Measurements from ENCODE around the gene FGF6. TPM values are rescaled to one million over a fixed set of nuclear protein-coding genes. Genes with fewer than 3 reads are reported as not detected.

Gene FGF6
- total RNA-seq, 1 donor from 2014 or later, result not detected

DNA sequence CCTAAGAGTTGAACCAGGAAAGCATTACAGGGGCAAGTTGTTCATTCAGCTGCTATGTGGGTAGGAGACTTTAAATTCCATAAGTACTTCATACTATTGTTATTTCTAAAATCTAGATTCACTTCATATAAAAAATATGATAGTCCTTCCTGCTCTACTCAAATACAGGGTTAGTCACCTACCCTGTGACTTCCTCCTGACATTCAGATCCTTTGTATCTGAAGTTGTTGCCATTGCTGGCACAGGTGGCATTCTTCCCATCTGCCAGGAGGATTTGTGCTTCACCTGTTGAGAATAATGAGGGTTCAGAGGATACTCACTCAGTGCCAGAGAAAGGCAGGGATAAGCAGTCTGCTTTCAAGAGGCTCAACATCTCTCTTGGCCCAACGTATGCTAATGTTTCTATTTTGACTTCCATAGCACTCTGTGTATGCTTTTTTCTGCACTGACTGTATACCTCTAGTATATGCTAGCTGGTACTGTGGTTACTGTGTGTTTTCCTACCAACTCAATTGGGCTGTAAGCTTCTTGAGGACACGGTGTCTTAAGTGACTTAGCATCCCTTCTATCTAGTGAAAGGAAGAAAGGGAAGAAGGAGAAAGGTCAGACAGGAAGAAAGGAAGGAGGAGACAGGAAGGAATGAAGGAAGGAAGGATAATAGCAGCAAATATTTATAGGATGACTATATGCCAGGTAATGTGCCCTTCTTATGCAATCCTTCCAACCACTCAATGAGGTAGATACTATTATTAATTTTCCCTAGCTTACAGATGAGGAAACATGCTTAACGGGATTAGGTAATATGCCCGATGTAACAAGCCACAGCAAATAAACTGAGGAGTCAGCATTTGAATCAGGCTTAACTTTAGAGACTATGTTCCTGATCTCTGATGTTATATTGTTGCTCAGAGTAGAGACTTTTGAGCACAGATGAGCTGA is 38.5 kb upstream of the FGF6 start:
- H3K4me1 ChIP-seq (ENCODE audit: insufficient read depth, low read length), result no peaks in the 10 kb centered on the region
- no peaks in the 10 kb centered on the region for H3K27me3 Mint-ChIP-seq (ENCODE audit: low read depth, unreplicated experiment)
- no peak overlapping the region for H3K4me2 ChIP-seq (ENCODE audit: low read length)
- H2AFZ ChIP-seq (ENCODE audit: low read depth, low read length), result no peak overlapping the region
- no peaks in the 10 kb centered on the region for H3K9me3 ChIP-seq (ENCODE audit: insufficient read depth, low read depth, low read length)
- H3K36me3 Mint-ChIP-seq (ENCODE audit: low read depth, unreplicated experiment), result peaks cover 2% of the 10 kb centered on the region
- DNase-seq (ENCODE audit: low read depth), result no peak
- peaks cover 4% of the 10 kb centered on the region for H3K9me3 Mint-ChIP-seq (ENCODE audit: unreplicated experiment)
- H3K9ac ChIP-seq (ENCODE audit: low read length), result no peak overlapping the region
- no peak overlapping the region for H3K27ac Mint-ChIP-seq (ENCODE audit: unreplicated experiment)
- no peak for FAIRE-seq
- H3K4me1 Mint-ChIP-seq (ENCODE audit: low read depth, unreplicated experiment), result no peaks in the 10 kb centered on the region
- H3K27ac ChIP-seq (ENCODE audit: low read depth, low read length), result no peak overlapping the region
- no peak overlapping the region for H3K4me3 ChIP-seq (ENCODE audit: insufficient read depth, low read depth, low read length)
- peaks cover 4% of the 10 kb centered on the region for H3K36me3 ChIP-seq (ENCODE audit: insufficient read depth, low read length)
- H3K4me3 Mint-ChIP-seq (ENCODE audit: unreplicated experiment), result no peak overlapping the region
- no peaks in the 10 kb centered on the region for H3K27me3 ChIP-seq (ENCODE audit: insufficient read depth, low read length)
- no peaks in the 10 kb centered on the region for H3K79me2 ChIP-seq (ENCODE audit: insufficient read depth, low read length)
- TF ChIP-seq EZH2 (IDR thresholded peaks at IDR 0.05; ENCODE audit: insufficient read depth, low read length) (no peak), CTCF (IDR thresholded peaks at IDR 0.05; ENCODE audit: insufficient read depth, low read depth, low read length) (no peak)
- H4K20me1 ChIP-seq (ENCODE audit: insufficient read depth, low read length), result no peaks in the 10 kb centered on the region

DNA sequence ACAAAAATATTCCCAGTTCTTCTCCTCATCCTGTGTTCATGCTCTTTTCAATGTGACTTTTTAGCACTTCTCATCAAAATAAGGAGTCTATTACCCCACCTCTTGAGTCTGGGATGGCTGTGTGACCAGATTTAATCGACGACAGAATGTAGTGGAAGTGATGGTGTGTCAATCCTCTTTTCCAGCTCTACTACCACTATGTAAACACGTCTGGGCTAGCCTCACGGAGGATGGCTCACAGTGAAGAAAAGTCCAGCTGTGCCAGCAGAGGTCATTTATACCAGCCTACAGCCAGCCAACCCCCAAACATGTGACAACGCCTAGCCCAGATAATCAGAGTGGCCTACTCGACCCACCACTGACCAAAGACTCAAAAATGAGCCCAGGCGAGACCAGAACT is 37.3 kb upstream of the FGF6 start:
- Histone ChIP-seq H2AFZ (ENCODE audit: low read depth, low read length) (no peak overlapping the region), H3K4me1 (ENCODE audit: insufficient read depth, low read length) (no peaks in the 10 kb centered on the region), H4K20me1 (ENCODE audit: insufficient read depth, low read length) (no peaks in the 10 kb centered on the region), H3K27me3 (ENCODE audit: insufficient read depth, low read length) (no peaks in the 10 kb centered on the region), H3K4me3 (ENCODE audit: insufficient read depth, low read depth, low read length) (no peak overlapping the region), H3K9ac (ENCODE audit: low read length) (no peak overlapping the region), H3K9me3 (ENCODE audit: insufficient read depth, low read depth, low read length) (no peaks in the 10 kb centered on the region), H3K27ac (ENCODE audit: low read depth, low read length) (no peak overlapping the region), H3K36me3 (ENCODE audit: insufficient read depth, low read length) (no peaks in the 10 kb centered on the region), H3K4me2 (ENCODE audit: low read length) (no peak overlapping the region), H3K79me2 (ENCODE audit: insufficient read depth, low read length) (no peaks in the 10 kb centered on the region)
- no peak overlapping the region for H3K4me3 Mint-ChIP-seq (ENCODE audit: unreplicated experiment)
- no peak for DNase-seq (ENCODE audit: low read depth)
- H3K9me3 Mint-ChIP-seq (ENCODE audit: unreplicated experiment), result peaks cover 7% of the 10 kb centered on the region
- TF ChIP-seq EZH2 (IDR thresholded peaks at IDR 0.05; ENCODE audit: insufficient read depth, low read length) (no peak), CTCF (IDR thresholded peaks at IDR 0.05; ENCODE audit: insufficient read depth, low read depth, low read length) (no peak)
- no peaks in the 10 kb centered on the region for H3K4me1 Mint-ChIP-seq (ENCODE audit: low read depth, unreplicated experiment)
- no peak for FAIRE-seq
- H3K27ac Mint-ChIP-seq (ENCODE audit: unreplicated experiment), result no peak overlapping the region
- no peaks in the 10 kb centered on the region for H3K27me3 Mint-ChIP-seq (ENCODE audit: low read depth, unreplicated experiment)
- H3K36me3 Mint-ChIP-seq (ENCODE audit: low read depth, unreplicated experiment), result peaks cover 4% of the 10 kb centered on the region

DNA sequence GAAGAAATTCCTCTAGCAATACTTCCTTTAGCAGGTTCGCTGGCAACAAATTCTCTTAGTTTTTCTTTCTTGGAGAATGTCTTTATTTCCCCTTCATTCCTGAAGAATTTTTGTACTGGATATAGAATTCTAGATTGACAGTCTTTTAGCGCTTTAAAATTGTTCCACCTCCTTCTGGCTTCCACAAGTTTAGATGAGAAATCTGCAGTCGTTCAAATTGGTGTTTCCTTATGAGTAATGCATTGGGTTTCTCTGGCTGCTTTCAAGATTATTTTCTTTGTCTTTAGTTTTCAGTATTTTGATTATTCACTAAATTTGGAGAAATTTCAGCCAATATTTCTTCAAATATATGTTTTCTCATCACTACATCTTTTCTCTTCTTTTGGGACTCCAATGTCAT is 33.3 kb upstream of the FGF6 start:
- no peak overlapping the region for H3K4me2 ChIP-seq (ENCODE audit: low read length)
- H3K9me3 ChIP-seq (ENCODE audit: insufficient read depth, low read depth, low read length), result no peaks in the 10 kb centered on the region
- no peak overlapping the region for H2AFZ ChIP-seq (ENCODE audit: low read depth, low read length)
- Mint-ChIP-seq H3K4me1 (ENCODE audit: low read depth, unreplicated experiment) (no peaks in the 10 kb centered on the region), H3K4me3 (ENCODE audit: unreplicated experiment) (no peak overlapping the region), H3K27ac (ENCODE audit: unreplicated experiment) (no peak overlapping the region), H3K27me3 (ENCODE audit: low read depth, unreplicated experiment) (no peaks in the 10 kb centered on the region), H3K9me3 (ENCODE audit: unreplicated experiment) (peaks cover 7% of the 10 kb centered on the region), H3K36me3 (ENCODE audit: low read depth, unreplicated experiment) (peaks cover 2% of the 10 kb centered on the region)
- H3K36me3 ChIP-seq (ENCODE audit: insufficient read depth, low read length), result no peaks in the 10 kb centered on the region
- H3K4me1 ChIP-seq (ENCODE audit: insufficient read depth, low read length), result no peaks in the 10 kb centered on the region
- no peaks in the 10 kb centered on the region for H3K79me2 ChIP-seq (ENCODE audit: insufficient read depth, low read length)
- no peak for FAIRE-seq
- no peak overlapping the region for H3K4me3 ChIP-seq (ENCODE audit: insufficient read depth, low read depth, low read length)
- H3K9ac ChIP-seq (ENCODE audit: low read length), result no peak overlapping the region
- TF ChIP-seq CTCF (IDR thresholded peaks at IDR 0.05; ENCODE audit: insufficient read depth, low read depth, low read length) (no peak), EZH2 (IDR thresholded peaks at IDR 0.05; ENCODE audit: insufficient read depth, low read length) (no peak)
- no peaks in the 10 kb centered on the region for H4K20me1 ChIP-seq (ENCODE audit: insufficient read depth, low read length)
- DNase-seq (ENCODE audit: low read depth), result no peak
- no peak overlapping the region for H3K27ac ChIP-seq (ENCODE audit: low read depth, low read length)
- H3K27me3 ChIP-seq (ENCODE audit: insufficient read depth, low read length), result peaks cover 4% of the 10 kb centered on the region
